Parathyroid adenoma (tissue), 2 donors: ENCODE results near the gene GNA12.

ENCODE experiments used
- H2AFZ ChIP-seq: fragments of 300-600 bp; sonication (generic); one replicate; pipeline ENCODE4 v1.7.0; 2017; ENCODE audit warnings: antibody characterized with exemption, mild to moderate bottlenecking
- H3K27ac ChIP-seq: fragments of 300-600 bp; sonication (generic); one replicate; pipeline ENCODE4 v1.7.0; 2017
- H3K27me3 ChIP-seq: fragments of 300-600 bp; sonication (generic); one replicate; pipeline ENCODE4 v1.7.0; 2017; ENCODE audit warnings: low read length; ENCODE audit not compliant: control insufficient read depth, insufficient read depth
- H3K36me3 ChIP-seq: fragments of 300-600 bp; sonication (generic); one replicate; pipeline ENCODE4 v1.7.0; 2017; ENCODE audit warnings: low read length; ENCODE audit not compliant: control insufficient read depth, insufficient read depth
- H3K4me1 ChIP-seq: fragments of 300-600 bp; sonication (generic); one replicate; pipeline ENCODE4 v1.7.0; 2017; ENCODE audit warnings: control low read depth
- H3K4me2 ChIP-seq: fragments of 300-600 bp; sonication (generic); one replicate; pipeline ENCODE4 v1.7.0; 2017; ENCODE audit warnings: low read length
- H3K4me3 ChIP-seq: fragments of 300-600 bp; sonication (generic); one replicate; pipeline ENCODE4 v1.7.0; 2017; ENCODE audit warnings: low read depth, low read length
- H3K79me2 ChIP-seq: fragments of 300-600 bp; sonication (generic); one replicate; pipeline ENCODE4 v1.7.0; 2017; ENCODE audit warnings: control low read depth
- H3K9ac ChIP-seq: fragments of 300-600 bp; sonication (generic); one replicate; pipeline ENCODE4 v1.7.0; 2017; ENCODE audit warnings: mild to moderate bottlenecking
- H3K9me3 ChIP-seq: fragments of 300-600 bp; sonication (generic); one replicate; pipeline ENCODE4 v1.7.0; 2017; ENCODE audit warnings: low read length; ENCODE audit not compliant: control insufficient read depth
- TF ChIP-seq, protein P1 (sequence below): fragments of 300-600 bp; sonication (generic); IDR thresholded peaks from one replicate; pipeline ENCODE4 v1.7.0; 2017; ENCODE audit warnings: antibody characterized with exemption, mild to moderate bottlenecking
- donor health status: primary hyperparathyroidism.

Gene GNA12

DNA sequence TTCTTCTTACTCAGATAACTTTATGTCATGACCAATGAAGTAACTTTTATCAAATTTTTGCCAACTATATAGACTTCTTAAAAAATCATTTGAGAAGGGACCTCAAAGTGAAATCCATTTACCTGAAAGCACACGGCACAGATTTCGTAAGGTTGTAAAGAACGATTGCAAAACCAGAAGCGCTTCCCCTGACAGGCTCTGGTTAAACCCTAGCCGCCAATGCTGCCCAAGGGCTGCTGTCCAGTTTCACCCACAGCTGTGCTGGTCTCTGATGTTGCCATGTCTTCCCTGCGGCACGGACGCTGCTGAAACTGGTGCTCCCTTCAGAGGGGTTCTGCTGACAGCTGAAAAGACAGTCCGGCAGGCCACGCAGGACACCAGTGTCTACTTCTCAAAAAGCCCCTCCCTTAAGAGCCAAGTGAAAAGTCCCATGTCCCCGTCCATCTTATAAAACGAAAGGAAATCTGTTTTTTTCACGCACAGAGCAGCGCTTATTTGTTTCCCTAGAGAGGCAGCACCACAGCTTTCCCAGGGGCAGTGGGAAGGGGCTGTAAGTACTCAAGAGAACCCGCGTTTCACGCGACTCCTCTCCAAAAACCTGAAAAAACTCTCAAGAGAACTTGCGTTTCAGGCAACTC, 32.5 kb downstream of the GNA12 start:
- Histone ChIP-seq H3K9ac (no peak overlapping the region), H3K4me3 (no peak overlapping the region), H3K27me3 (no peaks in the 10 kb centered on the region), H2AFZ (no peak overlapping the region), H3K36me3 (no peaks in the 10 kb centered on the region), H3K27ac (peak overlapping the region; percentile 13), H3K9me3 (no peaks in the 10 kb centered on the region), H3K79me2 (peaks cover 46% of the 10 kb centered on the region), H3K4me1 (no peaks in the 10 kb centered on the region), H3K4me2 (no peak overlapping the region)
- TF ChIP-seq, protein P1, sequence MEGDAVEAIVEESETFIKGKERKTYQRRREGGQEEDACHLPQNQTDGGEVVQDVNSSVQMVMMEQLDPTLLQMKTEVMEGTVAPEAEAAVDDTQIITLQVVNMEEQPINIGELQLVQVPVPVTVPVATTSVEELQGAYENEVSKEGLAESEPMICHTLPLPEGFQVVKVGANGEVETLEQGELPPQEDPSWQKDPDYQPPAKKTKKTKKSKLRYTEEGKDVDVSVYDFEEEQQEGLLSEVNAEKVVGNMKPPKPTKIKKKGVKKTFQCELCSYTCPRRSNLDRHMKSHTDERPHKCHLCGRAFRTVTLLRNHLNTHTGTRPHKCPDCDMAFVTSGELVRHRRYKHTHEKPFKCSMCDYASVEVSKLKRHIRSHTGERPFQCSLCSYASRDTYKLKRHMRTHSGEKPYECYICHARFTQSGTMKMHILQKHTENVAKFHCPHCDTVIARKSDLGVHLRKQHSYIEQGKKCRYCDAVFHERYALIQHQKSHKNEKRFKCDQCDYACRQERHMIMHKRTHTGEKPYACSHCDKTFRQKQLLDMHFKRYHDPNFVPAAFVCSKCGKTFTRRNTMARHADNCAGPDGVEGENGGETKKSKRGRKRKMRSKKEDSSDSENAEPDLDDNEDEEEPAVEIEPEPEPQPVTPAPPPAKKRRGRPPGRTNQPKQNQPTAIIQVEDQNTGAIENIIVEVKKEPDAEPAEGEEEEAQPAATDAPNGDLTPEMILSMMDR: no peak

DNA sequence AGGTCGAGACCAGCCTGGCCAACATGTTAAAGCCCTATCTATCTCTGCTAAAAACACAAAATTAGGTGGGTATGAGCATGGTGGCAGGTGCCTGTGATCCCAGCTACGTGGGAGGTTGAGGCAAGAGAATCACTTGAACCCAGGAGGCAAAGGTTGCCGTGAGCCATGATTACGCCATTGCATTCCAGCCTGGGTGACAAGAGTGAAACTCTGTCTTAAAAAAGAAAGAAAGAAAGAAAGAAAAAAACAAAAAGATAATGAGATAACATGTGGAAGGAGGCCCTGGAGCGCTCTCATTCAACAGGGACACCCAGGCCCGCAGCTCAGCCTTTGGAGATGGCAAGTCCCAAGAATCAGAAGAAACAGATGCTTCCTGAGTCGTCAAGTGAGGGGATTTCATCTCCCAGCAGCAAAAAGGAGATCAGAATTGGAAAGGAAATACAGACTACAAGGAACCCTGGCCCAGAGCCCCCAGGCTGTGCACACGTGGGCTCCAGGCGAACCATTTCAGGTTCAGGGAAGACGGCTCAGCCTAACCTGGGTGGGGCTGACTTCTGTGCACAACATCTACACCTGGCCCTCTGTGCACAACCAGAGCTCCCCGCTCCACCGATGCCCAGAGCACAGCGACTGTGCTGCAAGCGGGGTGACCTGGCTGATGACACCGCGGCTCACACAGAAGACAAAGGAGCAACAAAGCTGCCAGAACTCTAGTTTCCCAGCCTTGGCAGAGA, 33.3 kb downstream of the GNA12 start:
- Histone ChIP-seq H3K4me1 (no peaks in the 10 kb centered on the region), H3K27me3 (no peaks in the 10 kb centered on the region), H3K4me3 (no peak overlapping the region), H3K27ac (no peak overlapping the region), H3K4me2 (no peak overlapping the region), H3K9me3 (no peaks in the 10 kb centered on the region), H2AFZ (no peak overlapping the region), H3K79me2 (peaks cover 43% of the 10 kb centered on the region), H3K9ac (no peak overlapping the region), H3K36me3 (no peaks in the 10 kb centered on the region)
- TF ChIP-seq, protein P1: no peak

DNA sequence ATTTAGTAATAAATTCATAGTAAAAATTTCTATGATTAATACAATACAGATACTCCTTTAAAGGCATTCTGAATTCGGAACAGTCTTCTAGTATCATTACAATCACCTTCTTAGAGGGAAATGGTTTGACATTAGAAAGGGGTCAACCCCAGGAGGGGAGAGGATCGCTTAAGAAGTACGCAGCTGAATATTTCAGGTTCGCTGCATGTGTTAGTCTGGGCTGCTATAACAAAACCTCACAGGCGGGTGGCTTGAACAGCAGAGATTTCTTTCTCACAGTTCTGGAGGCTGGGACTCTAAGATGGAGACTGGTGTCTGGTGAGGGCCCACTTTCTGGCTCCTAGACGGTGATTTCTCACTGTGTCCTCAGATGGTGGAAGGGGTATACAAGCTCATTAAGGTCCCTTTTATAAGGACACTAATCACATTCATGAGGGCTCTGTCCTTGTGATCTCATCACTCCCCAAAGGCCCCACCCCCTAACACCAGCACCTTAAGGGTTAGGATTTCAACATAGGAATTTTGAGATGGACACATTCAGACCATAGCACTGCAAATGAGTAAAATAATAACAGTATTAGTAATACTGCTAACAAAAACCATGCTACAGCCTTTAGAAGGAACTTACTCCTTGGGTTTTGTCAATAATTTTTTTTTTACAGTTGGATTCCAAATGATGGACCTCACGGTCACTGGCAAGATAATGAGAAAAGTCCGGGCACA, 34.0 kb downstream of the GNA12 start:
- TF ChIP-seq, protein P1: no peak
- H3K27ac ChIP-seq: no peak overlapping the region
- no peaks in the 10 kb centered on the region for H3K36me3 ChIP-seq
- no peaks in the 10 kb centered on the region for H3K4me1 ChIP-seq
- peaks cover 41% of the 10 kb centered on the region for H3K79me2 ChIP-seq
- H3K9ac ChIP-seq: no peak overlapping the region
- no peaks in the 10 kb centered on the region for H3K27me3 ChIP-seq
- no peak overlapping the region for H3K4me2 ChIP-seq
- H2AFZ ChIP-seq: no peak overlapping the region
- no peak overlapping the region for H3K4me3 ChIP-seq
- no peaks in the 10 kb centered on the region for H3K9me3 ChIP-seq

DNA sequence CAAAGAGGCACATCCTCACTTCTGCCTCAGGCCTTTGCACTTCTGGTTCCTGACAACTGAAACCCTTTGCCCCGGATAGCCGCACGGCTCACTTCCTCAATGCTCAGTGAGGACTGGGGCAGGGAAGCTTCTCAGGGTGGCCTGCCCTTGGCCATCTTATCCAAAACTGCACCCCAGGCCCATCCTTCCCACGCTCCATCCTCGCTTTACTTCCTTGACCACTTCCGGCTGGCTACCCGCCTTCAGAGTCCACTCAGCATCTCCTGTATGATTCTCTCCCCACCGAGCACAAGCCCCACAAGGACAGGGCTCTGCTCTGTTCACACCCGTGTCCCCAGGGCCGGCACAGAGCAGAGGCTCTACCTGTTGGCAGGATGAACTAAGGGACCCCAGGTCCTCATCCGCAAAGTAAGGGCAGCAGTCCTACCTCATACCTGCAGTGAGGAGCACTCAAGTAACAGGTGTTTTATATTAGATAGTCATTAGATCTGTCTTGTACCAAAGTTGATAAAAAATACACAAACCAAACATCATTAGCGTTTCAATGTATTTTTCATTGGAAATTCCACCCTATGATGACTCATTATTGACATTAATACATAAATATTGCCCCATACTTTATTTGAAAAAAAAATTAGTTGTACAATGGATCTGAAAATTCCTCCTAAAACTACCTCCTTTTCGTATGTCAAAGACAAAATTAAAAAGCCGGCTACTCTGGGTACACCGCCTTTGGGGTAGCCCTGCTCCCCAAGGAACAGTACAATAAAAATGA, 35.0 kb downstream of the GNA12 start:
- Histone ChIP-seq H3K4me3 (no peak overlapping the region), H3K79me2 (peaks cover 36% of the 10 kb centered on the region), H3K27ac (no peak overlapping the region), H3K9me3 (no peaks in the 10 kb centered on the region), H3K4me2 (no peak overlapping the region), H3K27me3 (no peaks in the 10 kb centered on the region), H2AFZ (no peak overlapping the region), H3K36me3 (no peaks in the 10 kb centered on the region), H3K9ac (no peak overlapping the region), H3K4me1 (no peaks in the 10 kb centered on the region)
- TF ChIP-seq, protein P1: no peak
